ENCODE results near the gene TBC1D2. TPM values are rescaled to one million over a fixed set of nuclear protein-coding genes. Genes with fewer than 3 reads are reported as not detected.

TBC1D2 gene
- total RNA-seq, 1 experiment from 2014 or later = 1.5 TPM

DNA sequence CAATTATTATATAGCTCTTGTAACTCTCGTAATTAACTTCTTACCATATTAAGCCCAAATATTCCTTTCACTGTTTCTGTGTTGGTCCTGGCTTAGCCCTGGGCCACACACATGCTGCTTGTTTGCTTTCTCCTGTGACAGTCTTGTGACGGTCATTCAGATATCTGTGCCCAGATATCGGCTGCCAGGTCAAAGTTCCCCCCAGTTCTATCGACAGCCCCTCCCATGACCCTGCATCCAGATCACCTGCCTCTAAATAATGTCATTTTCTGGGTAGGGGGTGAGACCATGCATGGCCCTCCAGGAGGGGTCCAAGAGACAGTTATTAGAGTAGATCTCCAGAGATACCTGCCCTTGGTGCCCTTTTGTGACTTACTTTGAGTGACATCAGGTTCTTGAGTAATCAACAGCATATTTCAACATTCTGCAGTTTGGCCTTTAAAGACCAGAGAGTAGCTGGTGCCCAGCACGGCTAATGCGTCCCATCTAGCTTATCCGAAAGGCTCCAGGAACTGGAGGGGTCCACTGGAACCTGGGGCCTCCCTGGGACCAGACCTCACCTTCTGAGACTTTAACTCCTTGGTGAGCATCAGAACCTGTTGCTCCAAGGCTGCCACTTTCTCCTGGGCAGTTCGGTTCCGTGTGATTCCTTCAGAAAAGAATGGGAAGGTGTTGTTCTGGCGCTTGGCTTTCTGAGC is 26.9 kb downstream of the TBC1D2 start:
- in situ Hi-C loops (cut with HindIII; ENCODE audit: low pct_unique_long_range_greater_than_20kb, low sequenced_read_pairs) = no loop called here

DNA sequence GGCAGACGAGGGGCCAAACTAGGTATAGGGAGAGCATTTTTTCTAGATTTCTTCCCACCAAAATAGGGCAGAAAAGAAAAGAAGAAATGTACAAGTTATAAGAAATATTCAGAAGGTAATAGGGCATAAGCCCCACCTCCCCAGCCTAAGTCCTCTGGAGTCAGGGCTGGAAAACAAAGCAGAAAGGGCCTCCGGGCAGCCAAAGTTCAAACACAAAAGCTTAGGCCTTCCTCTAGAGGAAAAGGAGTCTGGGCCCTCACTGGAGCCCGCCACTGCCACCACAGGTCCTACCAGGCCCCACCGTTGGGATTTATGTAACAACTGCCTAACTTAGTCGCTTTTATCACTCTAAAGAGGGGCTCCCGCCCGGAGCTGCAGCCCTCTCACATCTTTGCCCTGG is 27.6 kb downstream of the TBC1D2 start:
- no peak for DNase-seq (ENCODE audit: low read depth, low spot score)

More for the DNA sequence above, 26.9 kb downstream of the TBC1D2 start:
- no peak for DNase-seq (ENCODE audit: low read depth, low spot score)

DNA sequence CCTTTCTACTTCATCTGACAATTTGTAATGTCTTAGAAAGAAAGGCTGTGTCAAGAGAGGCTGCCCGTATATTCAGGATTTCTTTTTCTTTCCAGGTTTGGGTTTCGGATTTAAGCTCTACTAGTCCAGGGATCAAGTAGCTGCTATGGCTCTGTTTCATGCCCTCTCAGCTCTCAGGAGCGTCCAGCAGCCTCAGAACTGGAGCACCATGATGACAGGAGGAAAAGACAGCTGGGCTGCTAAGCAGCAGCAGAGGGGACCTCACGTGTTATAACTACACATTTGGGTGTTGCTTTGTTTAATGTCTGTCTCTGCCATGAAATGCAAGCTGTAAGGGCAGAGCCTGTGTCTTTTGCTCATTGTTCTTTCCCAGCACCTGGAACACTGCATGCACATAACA is 28.5 kb downstream of the TBC1D2 start:
- in situ Hi-C loops (cut with HindIII; ENCODE audit: low pct_unique_long_range_greater_than_20kb, low sequenced_read_pairs) = no loop called here
- DNase-seq (ENCODE audit: low read depth, low spot score) = no peak

More for the DNA sequence above, 27.6 kb downstream of the TBC1D2 start:
- in situ Hi-C loops (cut with HindIII; ENCODE audit: low pct_unique_long_range_greater_than_20kb, low sequenced_read_pairs) = no loop called here

DNA sequence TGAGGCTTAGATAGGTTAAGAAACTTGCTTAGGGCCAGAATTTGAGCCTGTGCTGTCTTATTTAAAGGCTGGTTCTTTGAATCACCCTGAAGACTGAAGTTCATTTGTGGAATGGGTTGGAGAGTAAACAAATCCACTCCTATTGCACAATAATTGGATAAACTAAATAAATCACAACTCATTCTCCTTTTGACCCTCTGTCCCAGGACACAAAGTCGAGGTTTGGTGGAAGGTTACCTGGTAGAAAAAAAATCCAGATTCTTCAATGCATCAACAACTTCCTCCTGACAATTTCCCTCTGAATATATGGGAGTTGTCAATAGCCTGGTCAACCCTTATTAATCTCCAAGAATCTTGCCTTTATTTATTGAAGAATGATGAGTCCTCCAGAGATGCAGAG is 28.9 kb downstream of the TBC1D2 start:
- in situ Hi-C loops (cut with HindIII; ENCODE audit: low pct_unique_long_range_greater_than_20kb, low sequenced_read_pairs) = no loop called here
- DNase-seq (ENCODE audit: low read depth, low spot score) = no peak

DNA sequence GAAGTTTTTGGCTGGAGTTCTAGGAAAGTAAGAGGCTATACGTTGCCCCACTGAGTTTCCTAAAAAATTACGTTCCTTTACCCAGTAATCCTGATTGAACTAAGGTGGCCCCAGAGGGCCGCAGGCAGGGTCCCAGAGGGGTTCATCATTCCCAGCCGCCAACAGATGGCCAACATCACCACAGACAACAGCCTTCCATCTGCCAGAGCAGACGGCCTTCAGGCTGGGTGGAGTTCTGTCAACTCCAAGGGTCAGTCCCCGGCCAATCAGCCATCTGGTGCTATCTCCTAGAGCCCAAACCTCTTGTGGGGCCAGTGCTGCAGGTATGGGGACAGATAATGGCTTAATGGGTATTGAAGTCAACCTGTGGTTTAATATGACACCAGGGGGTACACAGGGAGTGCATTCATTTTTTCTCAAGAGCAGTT is 30.4 kb downstream of the TBC1D2 start:
- in situ Hi-C loops (cut with HindIII; ENCODE audit: low pct_unique_long_range_greater_than_20kb, low sequenced_read_pairs) = no loop called here
- DNase-seq (ENCODE audit: low read depth, low spot score) = no peak

DNA sequence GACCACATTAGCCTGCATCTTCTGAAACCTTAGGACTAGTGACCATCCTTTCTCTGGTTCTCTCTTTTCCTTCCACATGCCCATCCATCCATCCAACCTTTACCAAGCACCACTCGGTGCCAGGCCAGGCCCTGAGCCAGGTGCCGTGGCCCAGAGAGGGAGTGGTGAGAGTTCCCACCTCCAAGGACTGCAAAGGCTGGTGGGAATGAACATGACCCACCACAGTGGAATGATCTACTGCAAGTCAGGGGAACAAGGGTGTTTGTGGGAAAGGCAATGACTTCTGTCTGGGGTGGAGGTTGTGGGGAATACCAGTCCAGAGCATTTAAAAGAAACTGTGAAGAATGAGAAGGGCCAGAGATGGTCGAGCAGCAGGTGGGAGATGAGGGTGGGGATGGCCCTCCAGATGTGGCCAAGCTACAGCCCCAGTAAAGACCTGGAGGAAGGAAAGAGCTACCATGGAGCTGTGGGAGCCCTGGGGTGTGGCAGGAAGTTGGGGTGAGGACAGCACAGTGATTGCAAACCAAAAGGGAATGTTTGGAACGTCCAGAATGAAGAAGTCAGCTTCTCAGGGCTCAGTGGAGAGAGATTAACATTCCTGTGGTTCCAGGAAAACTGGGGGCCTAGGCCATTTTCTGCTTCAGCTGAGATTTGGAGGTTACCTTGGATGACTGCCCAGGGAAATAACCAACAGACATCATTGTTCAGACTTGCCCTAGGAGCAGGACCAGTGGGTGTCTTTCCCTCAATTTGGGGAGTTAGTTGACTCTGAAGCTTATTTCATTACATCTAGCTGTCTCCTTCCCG is 32.4 kb downstream of the TBC1D2 start:
- no peak for DNase-seq (ENCODE audit: low read depth, low spot score)
- in situ Hi-C loops (cut with HindIII; ENCODE audit: low pct_unique_long_range_greater_than_20kb, low sequenced_read_pairs) = no loop called here

DNA sequence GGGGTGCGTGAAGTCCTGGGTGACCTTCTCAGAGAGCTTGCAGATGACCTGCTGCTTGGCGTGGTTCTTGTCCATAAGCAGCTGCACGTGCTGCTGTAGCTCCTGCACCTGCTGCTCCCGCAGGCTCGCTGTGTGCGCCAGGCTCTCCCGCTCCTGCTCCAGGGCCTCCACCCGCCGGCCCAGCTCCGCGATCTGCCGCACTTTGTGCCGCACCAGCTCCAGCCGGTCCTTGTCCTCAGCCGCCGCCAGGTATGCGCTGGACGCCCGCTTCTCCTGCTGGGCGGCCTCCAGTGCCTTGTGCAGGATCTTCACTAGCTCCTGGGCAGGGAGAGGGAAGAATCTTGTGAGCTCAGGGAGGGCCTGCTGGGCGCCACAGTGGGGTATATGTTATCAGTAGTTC is 34.5 kb downstream of the TBC1D2 start:
- DNase-seq (ENCODE audit: low read depth, low spot score) = no peak
- in situ Hi-C loops (cut with HindIII; ENCODE audit: low pct_unique_long_range_greater_than_20kb, low sequenced_read_pairs) = no loop called here

DNA sequence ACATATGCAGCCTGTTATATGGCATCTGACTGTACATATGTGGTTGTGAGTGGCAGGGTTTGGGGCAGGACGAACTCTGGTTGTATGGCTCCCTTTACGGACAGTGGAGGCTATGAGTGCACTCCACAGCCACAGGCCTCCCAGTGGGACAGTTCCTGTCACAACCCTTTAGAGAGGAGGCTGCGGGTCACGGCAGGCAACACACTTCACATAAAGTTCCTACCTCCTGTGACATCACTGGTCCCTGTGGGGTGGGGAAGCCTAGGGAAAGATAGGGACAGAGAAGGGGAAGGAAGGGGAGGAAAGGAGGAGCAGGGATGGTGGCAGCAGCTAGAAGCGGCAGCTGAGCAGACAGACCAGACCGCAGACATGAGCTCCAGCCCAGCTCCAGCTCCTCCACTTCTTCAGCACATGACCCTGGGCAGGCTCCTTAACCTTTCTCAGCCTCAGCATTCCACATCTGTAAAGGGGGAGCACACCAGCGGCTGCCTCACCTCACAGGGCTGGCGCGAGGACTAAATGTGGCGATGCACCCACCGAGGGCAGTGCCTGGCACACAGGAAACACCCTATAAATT is 35.6 kb downstream of the TBC1D2 start:
- in situ Hi-C loops (cut with HindIII; ENCODE audit: low pct_unique_long_range_greater_than_20kb, low sequenced_read_pairs) = no loop called here
- no peak for DNase-seq (ENCODE audit: low read depth, low spot score)

DNA sequence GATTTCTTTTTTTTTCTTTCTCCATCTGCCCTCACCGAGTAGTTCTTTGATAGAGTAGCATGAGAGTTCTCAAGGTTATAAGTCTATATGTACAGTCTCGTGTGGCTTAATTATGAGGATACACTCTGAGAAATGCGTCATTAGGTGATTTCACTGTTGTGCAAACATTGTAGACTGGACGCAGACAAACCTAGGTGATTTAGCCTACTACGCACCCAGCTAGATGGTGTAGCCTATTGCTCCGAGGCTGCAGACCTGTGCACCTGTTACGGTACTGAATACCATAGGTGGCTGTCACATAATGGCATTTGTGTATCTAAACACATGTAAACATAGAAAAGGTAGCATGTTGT is 36.1 kb downstream of the TBC1D2 start:
- DNase-seq (ENCODE audit: low read depth, low spot score) = no peak
- in situ Hi-C loops (cut with HindIII; ENCODE audit: low pct_unique_long_range_greater_than_20kb, low sequenced_read_pairs) = no loop called here

DNA sequence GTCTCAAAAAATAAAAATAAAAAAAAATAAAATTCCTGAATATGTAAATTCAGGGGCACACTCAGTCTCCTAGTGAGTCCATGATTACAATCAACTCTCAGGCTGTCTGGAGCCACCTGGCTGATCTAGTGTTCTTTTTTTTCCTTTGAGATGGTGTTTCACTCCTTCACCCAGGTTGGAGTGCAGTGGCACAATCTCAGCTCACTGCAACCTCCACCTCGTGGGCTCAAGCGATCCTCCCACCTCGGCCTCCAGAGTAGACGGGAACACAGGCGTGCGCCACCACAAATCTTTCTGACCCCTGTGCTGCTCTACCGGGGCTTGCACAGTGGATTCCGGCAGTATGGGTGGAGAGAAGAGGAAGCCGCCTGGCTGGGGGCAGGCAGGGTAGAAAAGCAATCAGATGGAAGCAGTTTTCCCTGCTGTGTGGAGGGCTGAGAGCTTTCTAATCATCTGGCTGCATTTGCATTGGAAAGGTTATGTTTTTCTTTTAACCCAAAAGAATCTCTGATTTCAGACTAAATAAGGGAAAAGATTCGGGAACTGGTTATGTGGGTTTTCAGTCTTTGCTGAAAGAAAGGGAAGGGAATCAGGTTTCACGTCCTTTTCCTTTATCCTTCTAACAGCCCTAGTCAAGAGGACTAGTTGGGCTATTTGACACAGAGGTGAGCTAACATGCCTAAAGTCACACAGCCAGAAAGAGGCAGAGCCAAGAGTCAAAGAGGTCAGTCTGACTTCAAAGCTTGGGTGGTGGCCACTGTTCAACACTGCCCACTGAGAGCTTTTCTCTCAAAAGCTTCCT is 36.7 kb downstream of the TBC1D2 start:
- DNase-seq (ENCODE audit: low read depth, low spot score) = no peak
- in situ Hi-C loops (cut with HindIII; ENCODE audit: low pct_unique_long_range_greater_than_20kb, low sequenced_read_pairs) = no loop called here

DNA sequence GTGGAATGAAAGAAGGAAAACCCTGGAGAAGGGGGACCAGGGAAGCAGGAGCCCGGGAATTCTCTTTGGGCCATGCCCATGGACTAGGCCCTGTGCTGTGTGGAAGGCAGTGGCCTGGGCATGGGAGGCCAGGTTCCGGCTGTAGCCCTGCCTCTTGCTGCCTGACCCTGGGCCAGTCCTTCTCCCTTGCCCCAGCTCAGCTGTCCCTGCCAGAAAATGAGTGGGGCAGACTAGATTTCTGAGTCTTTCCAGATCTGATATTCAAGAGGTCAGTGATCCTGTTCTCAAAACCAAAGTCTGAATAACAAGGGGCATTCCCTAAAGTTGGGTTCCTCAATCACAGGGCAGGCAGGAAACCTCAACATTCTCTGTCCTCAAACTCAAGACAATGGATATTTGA is 38.2 kb downstream of the TBC1D2 start:
- in situ Hi-C loops (cut with HindIII; ENCODE audit: low pct_unique_long_range_greater_than_20kb, low sequenced_read_pairs) = no loop called here
- no peak for DNase-seq (ENCODE audit: low read depth, low spot score)

DNA sequence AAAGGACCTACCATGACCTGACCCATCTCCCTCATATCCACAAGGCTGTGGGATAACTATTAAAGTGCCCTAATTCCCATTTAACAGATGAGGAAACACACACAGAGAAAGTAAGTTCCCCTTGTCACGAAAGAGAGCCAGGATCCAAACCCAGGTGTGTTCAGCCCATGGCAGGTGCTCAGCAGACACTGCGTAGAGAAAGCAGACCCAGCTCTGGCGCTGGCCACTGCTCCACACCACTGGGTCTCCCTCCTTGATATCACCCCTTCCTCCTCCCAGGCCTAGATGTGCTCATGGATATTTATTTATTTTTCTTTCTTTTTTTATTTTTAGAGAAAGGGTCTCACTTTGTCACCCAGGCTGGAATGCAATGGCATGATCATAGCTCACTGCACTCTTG is 39.1 kb downstream of the TBC1D2 start:
- in situ Hi-C loops (cut with HindIII; ENCODE audit: low pct_unique_long_range_greater_than_20kb, low sequenced_read_pairs) = no loop called here
- no peak for DNase-seq (ENCODE audit: low read depth, low spot score)

DNA sequence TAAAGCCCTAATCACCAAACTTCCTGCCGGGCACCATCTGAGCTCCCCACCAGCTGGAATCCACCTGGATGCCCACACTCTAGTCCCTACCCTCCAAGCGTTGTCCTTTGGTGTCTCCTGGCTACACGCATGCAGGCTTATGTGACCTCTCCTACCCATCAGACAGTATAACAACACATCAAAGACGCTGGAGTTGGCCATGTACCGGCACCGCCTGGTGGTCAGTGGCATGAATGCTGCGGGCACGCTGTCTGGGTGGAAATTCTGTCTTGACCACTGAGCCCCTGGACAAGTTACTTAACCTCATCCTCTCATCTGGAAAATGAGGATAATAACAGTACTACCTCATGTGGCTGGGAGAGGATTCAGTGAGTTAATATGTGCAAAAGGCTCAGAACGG is 39.6 kb downstream of the TBC1D2 start:
- in situ Hi-C loops (cut with HindIII; ENCODE audit: low pct_unique_long_range_greater_than_20kb, low sequenced_read_pairs) = no loop called here
- DNase-seq (ENCODE audit: low read depth, low spot score) = peak; percentile 68

DNA sequence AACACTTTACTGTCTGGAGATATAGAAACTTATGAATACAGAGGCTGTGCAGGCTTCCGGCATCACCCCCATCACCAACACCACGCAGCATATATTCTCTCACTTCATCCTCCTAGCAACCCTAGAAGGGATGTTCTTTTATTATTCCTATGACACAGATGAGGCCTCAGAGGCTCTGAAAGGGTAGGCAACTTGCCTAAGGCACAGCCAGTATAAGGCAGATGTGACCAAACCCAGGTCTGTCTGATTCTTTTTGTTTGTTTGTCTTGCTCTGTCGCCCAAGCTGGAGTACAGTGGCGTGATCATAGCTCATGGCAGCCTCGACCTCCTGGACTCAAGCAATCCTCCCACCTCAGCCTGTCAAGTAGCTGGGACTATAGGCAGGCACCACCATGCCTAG is 40.2 kb downstream of the TBC1D2 start:
- in situ Hi-C loops (cut with HindIII; ENCODE audit: low pct_unique_long_range_greater_than_20kb, low sequenced_read_pairs) = no loop called here
- no peak for DNase-seq (ENCODE audit: low read depth, low spot score)

DNA sequence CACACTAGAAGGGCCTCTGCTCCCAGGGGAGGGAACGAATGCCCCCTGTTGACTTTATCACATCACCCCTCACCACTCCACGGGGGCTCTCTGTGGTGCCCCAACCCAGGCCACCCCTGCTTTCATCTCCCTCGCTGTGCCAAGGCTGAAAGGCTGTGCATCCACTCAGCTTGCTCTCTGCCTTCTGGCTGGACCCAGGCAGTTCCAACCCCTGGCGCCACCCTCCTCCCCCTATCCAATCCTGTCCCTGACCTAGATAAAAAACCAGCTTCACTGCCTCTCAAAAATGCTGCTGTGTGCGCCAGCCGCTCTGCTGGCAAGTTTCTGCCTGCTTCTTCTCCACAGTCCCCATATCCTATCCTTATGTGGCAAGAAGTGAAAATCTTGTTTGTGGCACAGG is 40.6 kb downstream of the TBC1D2 start:
- in situ Hi-C loops (cut with HindIII; ENCODE audit: low pct_unique_long_range_greater_than_20kb, low sequenced_read_pairs) = no loop called here
- no peak for DNase-seq (ENCODE audit: low read depth, low spot score)

DNA sequence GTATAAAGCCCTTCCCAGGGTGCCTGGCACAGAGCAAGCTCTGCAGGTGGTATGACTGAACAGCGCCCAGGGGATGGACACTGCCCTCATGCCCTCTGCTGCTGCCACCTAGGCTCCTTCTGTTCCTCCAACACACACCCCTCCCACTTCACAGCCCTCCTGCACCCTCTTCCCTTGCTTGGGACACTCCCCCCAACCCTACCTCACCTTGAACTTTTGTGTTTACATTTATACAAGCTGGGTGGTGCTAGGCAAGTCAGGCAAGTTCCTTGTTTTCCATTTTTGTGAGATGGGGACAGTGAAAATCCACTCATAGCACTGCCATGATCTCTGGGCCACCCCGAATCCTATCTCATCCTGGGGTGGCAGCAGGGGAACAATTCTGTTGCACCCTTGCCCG is 44.2 kb downstream of the TBC1D2 start:
- in situ Hi-C loops (cut with HindIII; ENCODE audit: low pct_unique_long_range_greater_than_20kb, low sequenced_read_pairs) = no loop called here
- no peak for DNase-seq (ENCODE audit: low read depth, low spot score)

DNA sequence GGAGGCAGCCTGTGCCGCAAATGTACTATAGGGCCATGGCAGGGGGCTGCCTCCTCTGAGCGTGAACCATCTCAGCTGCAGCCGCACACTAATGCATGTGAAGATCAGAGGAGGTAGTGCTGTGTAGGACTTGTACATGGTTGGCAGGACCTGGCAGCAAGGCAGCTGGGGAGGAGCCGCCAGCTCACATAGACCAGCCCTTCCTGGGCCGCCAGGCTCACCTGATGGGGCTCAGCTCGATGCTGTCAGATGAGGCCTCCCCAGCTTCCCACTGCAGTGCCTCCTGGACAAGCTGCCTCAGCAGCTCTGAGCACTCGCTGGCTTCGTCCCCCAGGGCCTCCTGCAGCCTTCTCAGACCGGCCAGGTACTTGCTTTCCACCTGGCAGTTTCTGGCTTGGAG is 45.0 kb downstream of the TBC1D2 start:
- no peak for DNase-seq (ENCODE audit: low read depth, low spot score)
- in situ Hi-C loops (cut with HindIII; ENCODE audit: low pct_unique_long_range_greater_than_20kb, low sequenced_read_pairs) = no loop called here

DNA sequence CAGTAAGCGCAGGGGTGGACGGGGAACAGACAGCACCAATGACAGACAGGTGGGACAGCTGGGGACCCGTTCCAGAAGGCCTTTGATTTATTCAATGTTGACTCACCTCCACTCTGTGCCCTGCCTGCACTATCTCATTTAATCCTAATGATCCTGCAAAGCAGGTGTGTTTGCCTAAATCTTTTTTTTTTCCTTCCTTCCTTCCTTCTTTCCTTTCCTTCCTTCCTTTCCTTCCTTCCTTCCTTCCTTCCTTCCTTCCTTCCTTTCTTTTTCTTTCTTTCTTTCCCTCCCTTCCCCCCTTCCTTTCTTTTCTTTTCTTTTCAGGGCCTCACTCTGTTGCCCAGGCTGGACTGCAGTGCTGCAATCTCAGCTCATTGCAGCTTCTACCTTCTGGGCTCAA is 45.9 kb downstream of the TBC1D2 start:
- DNase-seq (ENCODE audit: low read depth, low spot score) = no peak
- in situ Hi-C loops (cut with HindIII; ENCODE audit: low pct_unique_long_range_greater_than_20kb, low sequenced_read_pairs) = no loop called here

All from SK-MEL-5 (cell line).